ENCODE measurements around the gene DBET.
"Not testable (repeated sequence)": the region's sequence is repeated elsewhere in the genome, so short reads cannot be mapped to it uniquely, and the experiment has no call there.

DBET gene

DNA sequence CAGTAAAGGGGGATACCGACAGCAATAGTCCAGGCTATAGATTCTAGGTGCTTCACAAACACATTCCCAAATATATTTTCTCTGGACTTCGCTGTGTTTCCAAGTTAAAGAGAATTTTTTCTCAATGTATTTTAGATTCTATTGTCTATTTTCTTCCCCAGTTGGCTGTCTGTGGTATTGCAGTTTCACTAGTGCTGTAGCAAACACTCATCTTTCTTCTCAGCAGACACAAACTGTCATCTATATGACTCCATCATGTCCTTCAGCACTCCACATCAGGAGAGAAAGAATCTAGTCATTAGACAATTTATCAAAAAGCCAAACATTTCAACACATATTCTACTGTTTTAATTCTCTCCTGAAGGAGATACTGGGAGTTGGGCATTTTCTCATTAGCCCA is at the start of gene DBET:
Gene DBET (plus strand): TSS at position 161 of the 400 bp plus-strand sequence.
- not testable (repeated sequence) for DNase-seq

DNA sequence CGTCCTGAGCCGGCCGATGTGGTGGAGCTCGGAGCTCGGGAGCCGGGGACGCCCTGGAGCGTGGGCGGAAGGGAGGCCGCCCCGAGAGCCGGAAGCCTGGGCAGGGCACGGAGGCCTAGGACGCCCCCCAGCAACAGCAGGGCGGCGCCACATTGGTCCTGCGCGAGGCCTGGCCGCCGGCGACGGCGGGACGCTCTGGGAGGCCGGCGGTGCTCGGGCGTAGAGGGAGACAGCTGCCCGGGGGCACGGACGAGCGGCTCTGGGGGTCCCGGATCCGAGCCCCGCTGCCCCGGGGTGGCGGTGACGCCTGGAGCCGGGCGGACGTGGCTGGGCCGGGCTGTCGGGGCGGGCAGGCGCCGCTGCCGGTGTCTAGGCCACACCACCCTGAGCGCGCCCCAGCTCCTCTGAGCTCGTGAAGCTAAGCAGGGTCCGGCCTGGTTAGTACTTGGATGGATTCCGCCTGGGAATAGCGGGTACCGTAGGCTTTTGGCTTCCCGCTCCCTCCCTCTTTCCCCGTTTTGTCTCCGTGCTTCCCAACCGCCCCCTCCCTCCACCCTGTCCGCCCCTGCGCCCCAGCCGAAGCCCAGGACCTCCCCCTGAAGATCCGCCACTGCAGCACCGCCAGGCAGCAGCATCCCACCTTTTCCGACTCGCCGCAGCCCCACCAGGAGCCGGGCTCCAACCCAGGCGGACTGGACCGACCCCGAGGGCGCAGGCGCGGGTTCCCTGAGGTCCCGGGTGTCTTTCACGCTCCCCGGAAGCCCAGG is 49.3 kb upstream of the DBET start:
- no peak for DNase-seq

- no peak for DNase-seq
Measured at GRCh38 chr4:190015538-190016368, 48.5 kb upstream of the DBET start.

- no peak for DNase-seq
Measured at GRCh38 chr4:190016369-190017289, 47.7 kb upstream of the DBET start.

GRCh38 chr4:190017357-190018200 is 46.7 kb upstream of the DBET start:
- no peak for DNase-seq

DNA sequence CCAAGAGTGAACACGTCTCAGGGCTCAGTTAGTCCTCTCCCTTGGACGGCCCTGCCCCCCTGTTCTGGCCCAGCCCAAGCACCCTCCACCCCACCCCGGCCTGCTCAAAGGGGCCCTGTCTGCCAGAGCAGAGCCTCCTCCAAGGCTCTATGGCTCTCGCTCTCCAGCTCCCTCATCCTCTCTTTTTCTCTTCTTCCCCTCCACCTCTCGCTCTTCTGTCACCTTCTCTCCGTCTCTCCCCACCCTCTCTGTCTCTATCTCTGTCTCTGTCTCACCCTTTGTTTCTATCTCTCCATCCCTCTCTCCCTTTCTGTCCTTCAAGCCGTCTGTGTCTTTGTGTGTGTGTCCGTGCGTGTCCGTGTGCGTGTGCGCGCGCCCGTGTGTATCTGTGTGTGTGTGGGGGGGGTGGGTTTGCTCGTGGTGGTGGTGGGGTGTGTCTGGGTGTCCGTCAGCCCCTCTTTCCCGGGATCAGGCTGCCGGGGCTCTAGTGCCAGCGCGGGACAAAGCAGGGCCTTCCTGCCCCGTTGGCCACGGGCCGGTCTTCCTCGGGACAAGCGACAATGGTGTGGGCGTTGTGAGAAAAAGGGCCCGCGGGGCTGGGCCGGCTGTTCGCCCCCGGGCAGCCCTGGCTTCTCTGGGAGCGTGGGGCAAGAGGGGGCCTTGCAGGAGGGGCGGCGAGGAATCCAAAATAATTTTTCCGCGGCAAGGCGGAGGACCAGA is 45.9 kb upstream of the DBET start:
- no peak for DNase-seq

DNA sequence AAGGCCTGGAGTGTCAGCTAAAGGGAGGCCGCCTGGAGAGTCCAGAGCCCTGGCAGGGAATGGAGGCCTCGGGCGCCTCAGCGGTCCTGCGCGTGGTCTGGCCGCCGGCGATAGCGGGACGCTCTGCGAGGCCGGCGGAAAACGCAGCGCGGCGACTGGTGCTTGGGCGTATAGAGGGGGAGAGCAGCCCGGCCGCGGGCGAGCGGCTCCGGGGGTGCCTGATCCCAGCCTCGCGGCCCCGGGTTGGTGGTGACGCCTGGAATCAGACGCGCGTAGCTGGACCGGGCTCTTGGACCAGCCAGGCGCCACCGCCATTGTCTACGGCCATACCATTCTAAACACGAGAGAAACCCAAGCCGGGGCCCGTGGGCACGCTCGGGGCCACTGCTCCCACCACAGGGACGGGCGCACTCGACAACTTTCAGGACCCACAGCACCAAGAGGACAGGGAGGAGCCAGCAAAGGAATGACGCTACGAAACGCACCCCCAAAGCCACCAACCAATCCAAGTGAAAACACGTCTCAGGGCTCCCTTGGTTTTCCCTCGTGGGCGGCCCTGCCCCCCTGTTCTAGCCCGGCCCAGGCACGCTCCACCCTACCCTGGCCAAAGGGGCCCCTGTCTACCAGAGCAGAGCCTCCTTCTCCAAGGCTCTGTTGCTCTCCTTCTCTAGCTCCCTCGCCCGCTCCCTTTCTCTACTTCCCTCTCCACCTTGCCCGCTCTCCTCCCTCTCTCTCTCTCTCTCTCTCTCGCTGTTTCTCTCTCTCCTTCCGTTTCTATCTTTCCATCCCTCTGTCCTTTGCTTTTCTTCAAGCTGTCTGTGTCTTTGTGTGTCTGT is 45.1 kb upstream of the DBET start:
- DNase-seq: no peak

DNA sequence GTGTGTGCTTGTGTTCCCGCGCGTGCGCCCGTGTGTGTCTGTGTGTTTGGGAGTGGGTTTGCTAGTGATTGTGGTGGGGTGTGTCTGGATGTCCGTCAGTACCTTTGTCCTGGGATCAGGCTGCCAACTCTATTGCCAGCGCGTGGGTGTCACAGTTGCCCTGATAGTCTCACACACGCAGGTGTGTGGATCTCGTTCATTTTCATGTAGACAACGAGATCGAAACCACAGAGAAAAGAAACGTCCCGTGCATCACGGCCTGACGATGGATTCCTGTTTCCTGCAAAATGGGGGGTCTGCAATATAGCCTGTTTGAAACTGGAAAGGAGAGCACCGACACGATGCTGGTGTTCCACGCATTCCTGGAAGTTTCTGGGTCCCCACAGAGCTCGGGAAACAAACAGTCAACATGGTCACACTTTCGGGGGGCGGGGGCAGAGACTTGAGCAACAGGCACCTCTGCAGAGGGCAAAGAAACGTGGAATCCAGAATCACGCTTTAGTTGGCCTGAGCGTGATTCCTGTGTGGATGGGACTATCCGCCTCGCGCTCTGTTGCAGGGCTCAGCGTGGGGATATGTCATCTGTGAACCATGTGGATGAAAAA is 44.3 kb upstream of the DBET start:
- DNase-seq: not testable (repeated sequence)

DNA sequence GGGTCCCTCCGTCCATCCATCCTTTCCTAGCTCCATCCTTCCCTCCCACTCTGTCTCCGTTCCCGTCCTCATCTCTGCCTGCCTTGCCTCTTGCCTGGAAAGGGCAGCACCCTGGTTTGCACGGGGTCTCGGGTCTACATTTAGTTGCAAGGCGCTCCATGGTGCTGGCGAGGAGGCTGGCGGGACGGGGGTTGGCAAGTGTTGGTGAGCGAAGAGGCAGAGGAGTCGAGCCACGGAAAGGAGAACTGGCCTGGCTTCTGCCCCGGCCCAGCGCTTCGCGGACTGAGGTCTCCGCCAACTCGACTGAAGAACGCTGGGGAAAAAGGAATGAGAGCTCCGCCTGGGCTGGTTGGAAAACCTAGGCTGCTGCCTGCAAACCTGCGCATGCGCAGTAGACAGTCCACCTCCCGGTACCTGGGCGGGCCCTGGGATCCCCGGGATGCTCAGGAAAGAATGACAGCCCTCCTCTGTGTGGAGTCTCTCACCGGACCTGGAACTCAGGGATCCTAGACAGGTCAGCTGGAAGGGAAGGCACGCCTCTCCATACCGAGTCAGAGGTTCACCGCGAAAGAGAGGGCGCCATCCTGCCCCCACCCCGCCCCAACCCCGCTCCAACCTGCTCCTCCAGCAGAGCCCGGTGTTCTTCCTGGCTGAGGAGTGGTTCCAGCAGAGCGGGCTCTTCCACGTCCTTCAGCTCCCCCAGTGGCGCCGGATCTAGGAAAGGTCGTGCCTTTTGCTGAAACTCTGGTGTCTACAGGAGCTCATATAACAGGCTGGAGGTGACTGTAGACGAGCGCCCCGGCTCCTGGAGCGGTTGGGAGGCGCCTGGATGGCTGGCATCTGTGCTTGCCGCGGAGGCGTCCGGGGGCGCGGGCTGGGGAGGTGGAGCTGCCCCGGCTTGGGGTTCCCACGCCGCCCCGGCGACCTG is 43.2 kb upstream of the DBET start:
- DNase-seq: no peak

- DNase-seq: not testable (repeated sequence)
Measured at GRCh38 chr4:190021973-190022372, 42.3 kb upstream of the DBET start.

DNA sequence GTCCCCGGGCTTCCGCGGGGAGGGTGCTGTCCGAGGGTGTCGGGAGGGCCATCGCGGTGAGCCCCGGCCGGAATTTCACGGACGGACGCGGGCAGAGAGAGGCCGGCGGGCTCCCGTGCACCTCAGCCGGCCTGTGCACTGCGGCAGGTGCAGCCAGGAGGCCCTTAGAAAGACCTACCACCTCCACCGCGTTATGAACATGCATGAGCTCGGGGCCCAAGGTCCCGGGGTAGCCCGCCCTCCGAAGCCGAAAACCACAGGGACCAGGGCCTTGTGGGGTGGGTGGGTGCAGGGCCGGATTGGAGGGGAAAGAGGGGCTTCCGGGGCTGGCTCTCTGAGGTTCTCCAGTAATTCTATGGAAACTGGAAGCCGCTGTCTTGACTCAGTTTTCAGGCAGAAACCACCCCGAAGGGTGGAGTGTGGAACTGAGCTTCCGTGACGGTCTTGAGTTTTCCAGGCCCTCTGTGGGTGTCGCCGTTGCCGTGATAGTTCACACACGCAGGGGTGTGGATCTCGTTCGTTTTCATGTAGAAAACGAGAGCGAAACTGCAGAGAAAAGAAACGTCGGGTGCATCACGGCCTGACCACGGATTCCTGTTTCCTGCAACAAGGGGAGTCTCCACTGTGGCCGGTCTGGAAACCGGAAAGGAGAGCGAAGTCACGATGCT is 41.6 kb upstream of the DBET start:
- DNase-seq: not testable (repeated sequence)

DNA sequence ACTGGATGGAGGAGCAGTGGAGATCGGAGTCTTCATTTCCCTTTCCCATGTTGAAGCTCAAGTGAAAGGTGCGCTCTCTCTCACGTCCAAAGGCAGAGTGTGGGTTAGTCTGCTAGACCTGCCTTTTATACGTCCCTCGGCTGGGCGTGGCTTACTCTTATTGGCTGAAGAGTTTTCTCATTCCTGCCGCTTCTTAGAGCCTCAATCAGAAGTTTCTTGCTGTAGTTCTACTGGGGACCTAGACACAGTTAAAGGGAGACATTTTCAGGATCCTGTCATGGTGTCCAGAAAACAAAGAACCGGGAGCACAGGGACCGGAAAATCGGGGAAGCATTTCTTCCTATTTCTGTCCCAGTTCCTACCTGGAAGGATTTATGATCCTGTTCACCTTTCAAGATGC is 37.1 kb upstream of the DBET start, which contains the start of gene FRG2:
Gene FRG2 (minus strand): TSS at position 101 of the 400 bp plus-strand sequence. CDS start 52 bp downstream, at position 49.
- DNase-seq: not testable (repeated sequence)

DNA sequence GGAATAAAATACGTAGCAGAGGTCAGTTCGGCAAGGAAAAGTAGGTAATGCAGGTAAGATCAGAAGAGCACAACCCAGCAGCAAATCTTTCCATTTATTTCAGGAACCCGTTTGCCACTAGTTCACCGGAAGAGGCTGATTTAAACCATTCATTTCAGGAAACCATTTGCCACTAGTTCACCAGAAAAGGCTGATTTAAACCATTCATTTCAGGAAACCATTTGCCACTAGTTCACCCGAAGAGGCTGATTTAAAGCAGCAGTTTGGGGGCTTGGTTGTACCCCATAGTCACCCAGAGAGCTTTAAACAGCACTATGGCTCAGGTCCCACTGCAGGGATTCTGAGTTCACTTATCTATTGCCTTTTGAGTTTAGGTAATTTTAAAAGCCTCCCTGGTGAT is 33.0 kb upstream of the DBET start:
- not testable (repeated sequence) for DNase-seq

DNA sequence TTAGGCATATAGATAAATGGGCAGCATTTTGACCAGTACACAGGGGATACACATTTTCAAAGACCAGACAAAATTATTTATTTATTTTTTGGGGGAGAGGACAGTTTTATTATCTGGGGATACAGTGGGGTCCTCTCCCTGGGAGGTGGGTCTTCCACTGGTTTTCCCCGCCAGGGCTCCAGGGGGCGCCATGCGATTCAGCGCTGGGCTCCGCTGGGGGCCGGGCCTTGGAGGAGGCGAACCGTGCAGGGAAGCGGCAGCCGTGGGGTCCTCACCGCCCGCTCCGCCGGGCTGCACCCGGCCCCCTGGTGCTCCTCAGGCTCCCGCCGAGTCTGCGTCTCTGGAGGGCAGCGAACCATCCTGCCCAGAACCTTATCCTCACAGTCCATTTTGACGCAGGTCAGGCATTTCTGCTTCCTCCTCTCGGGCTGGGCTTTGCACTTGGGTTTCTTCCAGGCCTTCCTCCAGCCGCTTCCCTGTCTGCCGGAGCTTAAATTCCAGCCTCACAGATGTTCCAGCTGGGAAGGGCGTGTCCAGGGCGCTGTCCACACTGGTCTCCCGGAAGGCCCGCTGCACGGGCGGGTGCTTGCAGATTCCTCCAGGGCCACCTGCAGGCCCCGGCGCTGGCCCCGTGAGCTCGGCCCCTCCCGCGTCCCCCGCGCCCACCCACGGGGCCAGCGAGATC is 26.5 kb upstream of the DBET start:
- not testable (repeated sequence) for DNase-seq

DNA sequence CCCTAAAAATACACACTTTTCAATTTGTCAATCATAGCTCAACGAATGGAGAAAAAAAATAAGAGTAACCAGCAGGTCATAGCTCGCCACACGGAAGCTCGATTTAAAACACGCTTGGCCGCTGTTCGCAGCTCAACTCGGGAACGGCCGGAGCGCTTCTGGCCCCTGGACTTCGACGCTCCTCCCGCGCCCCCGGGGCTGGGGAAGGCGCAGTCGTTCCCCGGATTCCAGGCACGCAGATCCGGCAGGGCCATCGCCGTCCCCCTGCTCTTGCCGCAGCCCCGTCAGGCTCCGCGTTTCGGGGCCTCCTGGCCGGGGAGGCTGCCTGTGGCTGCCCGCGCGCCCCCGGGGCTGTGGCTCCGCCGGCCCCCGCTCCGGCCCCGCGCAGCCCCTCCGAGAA is 23.4 kb upstream of the DBET start:
- not testable (repeated sequence) for DNase-seq

GRCh38 chr4:190047627-190048026 is 16.7 kb upstream of the DBET start:
- not testable (repeated sequence) for DNase-seq
